HL-60/S4 (cell line): Measurements from ENCODE around the gene DGKG.

Experiments
- in situ Hi-C: fragments of 300-500 bp; cut with MboI; formaldehyde crosslinking; loops from 2 replicates; pipeline ENCODE4 v1.14.3; 2022; ENCODE audit warnings: low sequenced_read_pairs

DGKG gene

DNA sequence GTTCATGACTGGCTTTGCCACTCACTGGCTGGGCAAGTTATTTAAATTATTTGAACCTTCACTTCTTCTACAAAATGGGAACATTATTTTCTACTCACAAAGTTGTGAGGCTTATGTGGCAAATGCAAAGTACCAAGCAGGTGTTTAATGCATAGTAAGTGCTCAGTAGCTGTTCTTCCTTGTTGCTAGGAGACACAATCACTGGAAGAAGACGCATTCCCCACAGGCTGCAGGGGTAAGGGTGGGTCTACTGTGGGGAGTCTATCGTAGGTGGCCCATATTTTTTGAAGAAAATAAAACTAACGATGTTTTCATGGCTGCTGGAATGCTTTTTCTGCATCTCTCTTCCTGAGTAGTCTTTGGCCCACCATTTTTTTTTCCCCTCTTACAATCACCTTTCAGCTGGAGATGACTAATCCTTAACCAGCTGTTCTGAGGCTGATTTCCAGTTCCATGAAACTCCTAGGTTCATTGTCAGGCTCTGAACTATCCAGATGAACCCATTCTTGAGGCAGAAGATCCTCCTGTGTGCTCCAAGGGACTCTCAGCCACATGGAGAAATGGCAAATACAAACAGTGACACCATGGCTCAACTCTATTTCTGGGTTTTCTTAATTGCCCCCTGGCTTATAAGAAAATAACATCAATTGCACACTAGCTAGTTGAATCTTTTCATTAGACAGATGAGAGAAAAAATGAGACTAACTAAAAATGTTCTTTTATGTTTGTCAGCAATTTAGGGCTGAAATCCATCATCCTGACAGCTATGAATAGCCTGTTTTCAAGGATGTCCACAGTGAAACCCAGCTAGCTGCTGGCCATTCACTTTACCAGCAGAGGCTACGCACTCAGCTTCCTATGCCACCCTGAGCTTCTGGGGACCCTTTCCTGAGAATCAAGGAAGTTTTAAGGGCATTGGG, 144.9 kb downstream of the DGKG start:
- in situ Hi-C loops, result no loop called here

DNA sequence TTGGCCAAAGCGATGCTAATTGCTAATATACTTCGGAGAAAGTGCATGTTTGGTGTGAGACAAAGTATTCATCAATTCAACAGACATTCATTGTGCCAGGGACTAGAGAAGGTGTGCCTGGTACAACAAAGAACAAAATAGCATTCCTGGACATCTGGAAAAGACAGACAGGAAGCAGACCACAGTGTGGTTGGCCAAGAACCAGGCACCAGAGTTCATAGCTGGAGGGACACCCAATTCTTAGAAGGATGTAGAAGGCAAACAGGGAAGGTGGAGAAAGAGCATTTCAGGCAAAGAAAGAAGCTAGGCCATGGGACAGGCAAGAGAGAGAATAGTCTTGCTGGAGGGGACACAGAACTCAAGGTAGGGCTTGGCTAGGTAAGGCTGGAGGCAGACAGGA, 147.4 kb downstream of the DGKG start:
- in situ Hi-C loops, result no loop called here

- in situ Hi-C loops, result no loop called here
Measured at GRCh38 chr3:186213946-186214345, 148.1 kb downstream of the DGKG start.

GRCh38 chr3:186212611-186213010, 149.4 kb downstream of the DGKG start:
- in situ Hi-C loops, result no loop called here

- in situ Hi-C loops, result no loop called here
Measured at GRCh38 chr3:186210852-186211500, 151.1 kb downstream of the DGKG start.

DNA sequence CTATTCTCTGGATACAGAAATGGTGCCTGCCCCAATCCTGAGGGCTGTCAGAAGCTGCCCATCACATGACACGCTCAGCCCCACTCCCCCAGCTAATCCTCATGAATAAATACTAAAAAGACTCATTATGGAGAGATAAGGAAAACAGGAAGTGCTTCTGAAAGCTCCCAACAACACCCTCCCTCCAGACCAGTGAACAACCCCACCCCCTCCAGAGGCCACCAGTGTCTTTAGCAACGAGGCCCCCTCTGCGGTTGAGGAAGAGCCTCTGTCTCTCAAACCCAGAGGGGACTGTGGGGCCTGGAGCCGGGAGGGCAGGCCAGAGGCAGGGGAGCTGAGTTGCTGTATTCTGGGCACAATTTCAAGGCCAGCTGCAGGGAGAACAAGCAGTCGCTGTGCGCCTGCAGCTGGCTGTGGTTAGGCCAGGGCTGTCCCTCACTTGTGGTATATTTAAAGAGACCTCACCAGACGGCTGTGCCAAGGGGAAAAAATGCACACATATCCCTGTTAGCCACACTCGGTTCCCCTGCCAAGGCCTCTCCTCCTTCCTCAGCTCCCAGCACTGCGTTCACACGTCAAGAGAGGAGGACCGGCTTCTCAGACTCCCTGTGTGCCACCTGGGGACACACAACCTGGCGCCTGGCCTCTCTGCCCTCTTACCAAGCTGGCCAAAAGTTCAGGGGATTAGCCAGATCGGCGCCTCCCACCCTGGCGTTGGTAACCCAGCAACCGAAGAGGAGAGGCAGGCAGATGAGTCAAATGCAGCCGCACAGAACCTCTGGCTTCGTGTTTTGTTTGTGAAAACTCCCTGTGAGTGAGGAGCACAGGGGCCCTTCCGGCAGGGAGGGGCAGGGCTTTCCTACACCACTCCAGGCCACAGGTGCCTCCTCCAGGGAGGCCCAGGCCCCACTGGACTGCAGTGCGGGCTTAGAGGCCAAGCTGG, 152.0 kb downstream of the DGKG start:
- in situ Hi-C loops, result no loop called here

GRCh38 chr3:186208296-186208989, 153.6 kb downstream of the DGKG start:
- in situ Hi-C loops, result no loop called here

DNA sequence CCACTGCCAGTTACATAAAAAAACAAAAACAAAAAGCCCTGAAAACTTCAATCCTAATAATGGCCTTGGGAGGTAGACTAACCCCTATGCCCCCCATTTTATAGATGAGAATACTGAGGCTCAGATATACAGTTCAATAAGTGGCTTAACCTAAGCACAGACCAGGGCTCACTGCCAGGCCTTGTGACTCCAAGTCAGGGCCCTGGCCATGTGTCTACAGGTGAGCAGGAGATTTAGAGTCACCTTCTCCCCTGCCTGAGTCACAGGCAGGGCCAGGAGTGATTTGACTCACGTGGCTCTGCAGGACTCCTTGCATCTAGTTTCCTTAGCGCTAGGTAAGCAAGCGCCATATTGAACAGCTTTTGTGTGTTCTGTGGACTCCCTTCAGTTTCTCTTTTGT, 154.5 kb downstream of the DGKG start:
- in situ Hi-C loops, result no loop called here

DNA sequence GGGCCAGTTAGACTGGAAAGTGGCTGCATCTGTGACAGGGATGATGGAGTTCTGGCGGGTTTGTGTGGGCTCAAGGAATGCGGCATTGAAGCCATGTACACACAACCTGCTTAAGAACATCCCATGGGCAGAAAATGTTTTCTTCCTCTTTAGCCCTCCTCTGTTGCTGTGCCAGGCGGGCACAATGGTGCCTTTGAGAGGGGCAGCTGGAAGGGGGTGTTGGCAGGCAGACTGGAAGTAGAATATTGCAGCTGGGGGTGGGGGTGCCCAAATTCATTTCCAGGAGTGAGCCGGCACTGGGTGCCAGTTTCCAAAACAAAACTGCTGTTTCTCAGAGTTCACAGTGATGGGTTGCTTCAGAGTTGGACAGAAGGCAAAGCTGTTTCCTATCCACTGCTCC, 161.3 kb downstream of the DGKG start:
- in situ Hi-C loops, result no loop called here

- in situ Hi-C loops, result no loop called here
Measured at GRCh38 chr3:186198442-186198841, 163.6 kb downstream of the DGKG start.

DNA sequence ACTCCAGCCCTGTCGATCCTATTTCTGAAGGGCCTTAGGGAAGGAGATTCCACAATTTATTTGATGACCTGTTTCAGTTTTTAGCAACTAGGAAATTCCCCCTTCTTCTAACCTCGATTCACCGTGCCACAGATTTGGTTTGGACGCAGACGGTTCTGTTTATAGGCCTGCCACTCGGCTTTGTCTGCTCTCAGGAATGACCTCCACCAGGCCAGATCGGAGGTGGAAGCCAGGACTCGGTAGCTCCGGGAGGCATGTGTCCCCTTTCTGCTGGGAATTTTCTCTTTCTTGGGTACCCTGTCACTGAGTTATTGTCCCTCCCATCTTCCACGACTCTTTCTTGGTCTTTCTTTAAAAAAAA, 167.6 kb downstream of the DGKG start:
- in situ Hi-C loops, result no loop called here

GRCh38 chr3:186193534-186194450, 168.2 kb downstream of the DGKG start:
- in situ Hi-C loops, result no loop called here

DNA sequence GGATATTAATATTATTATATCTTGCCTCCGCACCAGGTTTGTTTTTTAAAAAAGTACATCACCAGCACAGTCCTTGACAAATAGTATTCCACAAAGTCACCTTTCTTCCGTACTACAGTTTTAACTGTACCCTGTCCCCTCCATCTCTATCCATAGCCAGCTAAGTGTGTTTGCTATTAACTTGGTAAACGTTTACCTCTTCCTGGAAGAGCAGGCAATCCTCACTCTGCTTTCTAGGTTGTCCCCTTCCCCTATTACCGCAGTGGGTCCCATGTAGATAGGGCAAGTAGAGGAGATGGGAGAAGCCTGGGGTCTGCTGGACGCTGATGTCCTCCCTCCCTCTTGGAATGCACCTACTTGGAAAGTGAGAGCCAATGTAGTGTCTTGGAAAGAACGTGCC, 169.2 kb downstream of the DGKG start:
- in situ Hi-C loops, result no loop called here

DNA sequence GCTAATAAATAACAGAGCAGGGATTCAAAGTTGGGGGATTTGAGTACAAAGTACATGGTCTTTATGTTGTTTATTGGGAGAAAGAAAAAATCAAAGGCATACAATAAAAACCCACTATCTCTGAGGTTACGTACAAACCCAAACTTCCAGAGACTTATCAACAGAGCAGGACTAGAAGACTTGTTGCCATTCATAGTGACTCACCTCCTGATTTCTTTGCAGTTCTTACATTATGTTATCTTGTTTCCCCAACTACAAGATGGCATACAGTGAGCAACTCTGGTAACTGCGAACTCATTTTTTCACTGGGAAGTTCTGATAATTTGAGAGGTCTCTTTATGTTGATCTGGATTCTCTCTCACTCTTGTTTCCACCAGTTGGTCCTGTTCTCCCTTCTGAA, 172.5 kb downstream of the DGKG start:
- in situ Hi-C loops, result no loop called here

GRCh38 chr3:186187401-186188275, 174.4 kb downstream of the DGKG start:
- in situ Hi-C loops, result no loop called here

GRCh38 chr3:186185194-186185787, 176.7 kb downstream of the DGKG start:
- in situ Hi-C loops, result no loop called here

- in situ Hi-C loops, result no loop called here
Measured at GRCh38 chr3:186184021-186184420, 178.0 kb downstream of the DGKG start.

GRCh38 chr3:186182850-186183249, 179.2 kb downstream of the DGKG start:
- in situ Hi-C loops, result no loop called here
